Measurements from ENCODE around the gene SALL3.

The SALL3 gene

GRCh38 chr18:78965917-78966792 lies 13.5 kb upstream of the SALL3 start:
- DNase-seq: no peak

- DNase-seq: no peak
These were observed 12.9 kb upstream of the SALL3 start for GRCh38 chr18:78966793-78967106.

- no peak for DNase-seq
These were observed 11.9 kb upstream of the SALL3 start for GRCh38 chr18:78967692-78968091.

GRCh38 chr18:78969574-78970315 lies 9.9 kb upstream of the SALL3 start:
- no peak for DNase-seq

GRCh38 chr18:78970774-78971333 lies 8.8 kb upstream of the SALL3 start:
- no peak for DNase-seq

- DNase-seq: no peak
These were observed 7.9 kb upstream of the SALL3 start for GRCh38 chr18:78971511-78972245.

- DNase-seq: no peak
These were observed 7.2 kb upstream of the SALL3 start for GRCh38 chr18:78972385-78972918.

- no peak for DNase-seq
These were observed 6.7 kb upstream of the SALL3 start for GRCh38 chr18:78972930-78973331.

- no peak for DNase-seq
These were observed 6.1 kb upstream of the SALL3 start for GRCh38 chr18:78973357-78974083.

GRCh38 chr18:78974115-78974761 lies 5.4 kb upstream of the SALL3 start:
- no peak for DNase-seq

- DNase-seq: no peak
These were observed 4.3 kb upstream of the SALL3 start for GRCh38 chr18:78975292-78975691.

- no peak for DNase-seq
These were observed 3.8 kb upstream of the SALL3 start for GRCh38 chr18:78975699-78976335.

- DNase-seq: no peak
These were observed 2.6 kb upstream of the SALL3 start for GRCh38 chr18:78976765-78977636.

GRCh38 chr18:78977637-78978348 lies 1.8 kb upstream of the SALL3 start:
- DNase-seq: no peak

GRCh38 chr18:78978349-78979055 lies 1.1 kb upstream of the SALL3 start:
- no peak for DNase-seq

GRCh38 chr18:78979056-78979729 lies 425 bp upstream of the SALL3 start:
- no peak for DNase-seq

GRCh38 chr18:78980279-78980771 lies 707 bp downstream of the SALL3 start:
- DNase-seq: no peak

GRCh38 chr18:78980777-78981380 lies 1.3 kb downstream of the SALL3 start:
- DNase-seq: peak; percentile 33
